Ureter (tissue), 1 donor: ENCODE results near the gene RNF44. TPM values are rescaled to one million over a fixed set of nuclear protein-coding genes. Genes with fewer than 3 reads are reported as not detected.

Experiments used
- DNase-seq: peaks from one replicate; pipeline ENCODE4 v3.0.0-alpha.2; 2020; ENCODE audit warnings: low spot score
- total RNA-seq: library from RNA; stranded (reverse); gene quantifications from one replicate; pipeline ENCODE4 v1.2.4, GENCODE V29; 2023
- donor health status: DM: yes; HTN: yes; CAD: no.

The RNF44 gene
- 71.5 TPM for total RNA-seq

DNA sequence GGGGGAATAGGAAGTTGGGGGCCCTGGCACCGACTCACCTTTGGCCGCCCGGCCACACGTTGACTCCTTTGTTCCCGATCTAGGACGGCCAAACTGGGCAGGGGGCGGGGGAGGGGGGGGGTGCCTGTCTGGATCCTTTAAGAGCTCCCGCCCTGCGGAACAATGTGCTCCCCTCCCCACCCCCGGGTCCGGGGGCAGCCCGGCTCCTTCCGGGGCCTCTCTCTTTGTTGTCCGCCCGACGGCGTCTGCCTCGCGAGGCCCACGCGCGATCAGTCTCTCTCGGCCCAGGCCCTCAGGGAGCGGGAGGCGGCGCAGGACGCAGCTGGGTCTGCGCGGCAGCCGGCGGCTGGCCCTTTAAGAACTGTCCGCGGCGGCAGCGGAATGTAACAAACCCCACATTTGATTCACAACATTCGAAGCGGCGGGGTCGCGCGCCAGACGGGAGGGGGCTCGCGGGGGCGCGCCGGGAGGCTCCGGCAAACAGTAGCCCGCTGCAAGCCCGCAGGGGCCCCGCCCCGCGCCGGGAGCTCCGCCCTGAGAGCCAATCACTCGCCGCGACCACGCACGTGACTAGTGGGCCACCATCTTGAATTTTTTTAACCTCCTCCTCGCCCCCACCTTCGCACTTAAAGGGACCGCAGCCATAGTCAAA lies at the start of gene RNF44:
TSS of gene RNF44 (minus strand) at position 501 of the 652 bp plus-strand sequence. CDS start 4,930 bp downstream, outside the sequence.
- peak; percentile 98 for DNase-seq

DNA sequence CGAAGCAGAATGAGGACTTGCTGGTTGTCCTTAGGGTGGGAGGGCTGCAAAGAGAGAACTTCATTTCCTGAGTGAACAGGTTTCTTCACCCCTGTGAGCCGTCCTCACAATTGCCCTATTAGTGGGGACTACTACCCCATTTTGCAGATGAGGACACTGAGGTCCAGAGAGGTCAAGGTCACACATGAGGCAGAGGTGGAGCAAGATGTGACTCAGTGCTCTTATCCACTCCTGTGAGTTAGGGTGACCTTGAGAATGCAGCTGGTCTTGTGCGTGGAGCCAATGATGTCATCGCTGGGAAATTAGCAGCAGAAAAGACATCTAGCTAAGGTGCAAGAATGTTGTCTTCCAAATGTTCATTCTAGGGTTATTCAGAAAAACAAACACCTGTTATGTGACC lies 45.9 kb upstream of the RNF44 start:
- no peak for DNase-seq

DNA sequence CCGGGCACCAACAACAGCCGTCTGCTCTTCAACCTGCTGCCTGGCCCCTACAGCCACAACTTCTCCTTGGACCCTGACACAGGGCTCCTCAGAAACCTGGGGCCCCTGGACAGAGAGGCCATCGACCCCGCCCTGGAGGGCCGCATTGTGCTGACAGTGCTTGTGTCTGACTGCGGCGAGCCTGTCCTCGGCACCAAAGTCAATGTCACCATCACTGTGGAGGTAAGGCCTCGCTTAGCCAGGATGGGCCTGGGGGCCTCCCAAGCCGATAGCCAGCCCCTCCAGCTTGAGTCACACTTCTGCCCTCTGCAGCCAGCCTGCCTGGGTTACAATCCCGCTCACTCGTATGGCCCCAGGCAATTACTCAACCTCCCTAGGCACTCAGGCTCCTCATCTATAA lies 44.2 kb upstream of the RNF44 start:
- DNase-seq = no peak

DNA sequence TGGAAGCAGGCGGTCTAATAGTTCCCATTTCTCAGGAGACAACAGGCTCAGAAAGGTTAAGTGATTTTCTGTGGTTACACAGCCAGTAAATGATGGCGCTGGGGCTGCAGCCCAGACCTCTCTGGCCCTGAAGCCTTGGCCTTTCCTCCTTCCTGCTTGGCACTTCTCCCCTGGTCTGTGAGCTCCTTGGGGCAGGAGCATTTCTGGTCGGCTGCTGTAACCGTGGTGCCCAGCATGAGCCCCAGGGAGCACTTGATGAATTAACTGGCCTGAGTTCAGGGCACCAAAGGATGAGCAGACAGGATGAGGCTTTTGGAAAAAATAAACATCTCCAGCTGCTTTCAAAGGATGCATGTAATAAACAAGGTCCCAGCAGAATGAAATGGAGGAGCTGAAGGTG lies 42.1 kb upstream of the RNF44 start:
- DNase-seq = no peak

DNA sequence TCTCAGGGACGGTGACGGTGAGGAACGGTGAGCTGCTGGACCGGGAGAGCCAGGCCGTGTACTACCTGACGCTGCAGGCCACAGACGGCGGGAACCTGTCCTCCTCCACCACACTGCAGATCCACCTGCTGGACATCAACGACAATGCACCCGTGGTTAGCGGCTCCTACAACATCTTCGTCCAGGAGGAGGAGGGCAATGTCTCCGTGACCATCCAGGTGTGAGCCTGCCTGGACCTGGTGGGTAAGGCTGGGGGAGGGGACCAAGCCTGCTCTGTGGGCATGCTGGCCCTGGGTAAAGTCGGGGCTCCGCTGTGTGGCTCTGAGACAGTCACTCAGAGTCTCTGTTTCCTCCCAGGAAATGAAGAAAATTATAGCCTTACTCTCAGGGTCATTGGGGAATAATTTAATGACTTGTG lies 41.2 kb upstream of the RNF44 start:
- peak; percentile 64 for DNase-seq

DNA sequence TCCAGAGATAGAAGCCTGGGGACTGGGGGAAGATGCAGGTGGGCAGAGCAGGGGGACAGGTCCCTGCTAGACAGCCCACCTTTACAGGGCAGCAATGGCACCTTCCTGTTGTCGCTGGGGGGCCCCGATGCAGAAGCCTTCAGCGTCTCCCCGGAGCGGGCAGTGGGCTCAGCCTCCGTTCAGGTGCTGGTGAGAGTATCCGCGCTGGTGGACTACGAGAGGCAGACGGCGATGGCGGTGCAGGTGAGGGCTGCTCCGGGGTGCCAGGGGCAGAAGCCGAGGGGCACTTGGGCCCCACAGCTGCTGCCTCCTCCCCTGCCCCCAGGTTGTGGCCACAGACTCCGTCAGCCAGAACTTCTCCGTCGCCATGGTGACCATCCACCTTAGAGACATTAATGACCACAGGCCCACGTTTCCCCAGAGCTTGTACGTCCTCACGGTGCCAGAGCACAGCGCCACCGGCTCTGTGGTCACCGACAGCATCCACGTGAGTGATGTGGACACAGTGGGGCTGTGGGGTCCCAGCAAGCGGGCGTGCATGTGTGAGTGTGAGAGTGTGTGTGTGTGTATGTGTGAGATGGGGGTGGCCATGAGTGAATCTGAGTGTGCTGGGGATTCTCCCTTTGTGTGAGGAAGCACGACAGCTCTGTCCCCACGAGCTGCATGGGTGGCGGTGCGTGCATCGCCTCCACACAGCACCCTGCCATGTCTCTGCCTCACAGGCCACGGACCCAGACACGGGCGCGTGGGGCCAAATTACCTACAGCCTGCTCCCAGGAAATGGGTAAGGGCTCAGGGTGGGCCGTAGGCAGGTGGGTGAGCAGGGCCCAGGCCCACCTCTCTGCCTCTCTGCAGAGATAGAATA lies 40.3 kb upstream of the RNF44 start:
- DNase-seq = no peak

DNA sequence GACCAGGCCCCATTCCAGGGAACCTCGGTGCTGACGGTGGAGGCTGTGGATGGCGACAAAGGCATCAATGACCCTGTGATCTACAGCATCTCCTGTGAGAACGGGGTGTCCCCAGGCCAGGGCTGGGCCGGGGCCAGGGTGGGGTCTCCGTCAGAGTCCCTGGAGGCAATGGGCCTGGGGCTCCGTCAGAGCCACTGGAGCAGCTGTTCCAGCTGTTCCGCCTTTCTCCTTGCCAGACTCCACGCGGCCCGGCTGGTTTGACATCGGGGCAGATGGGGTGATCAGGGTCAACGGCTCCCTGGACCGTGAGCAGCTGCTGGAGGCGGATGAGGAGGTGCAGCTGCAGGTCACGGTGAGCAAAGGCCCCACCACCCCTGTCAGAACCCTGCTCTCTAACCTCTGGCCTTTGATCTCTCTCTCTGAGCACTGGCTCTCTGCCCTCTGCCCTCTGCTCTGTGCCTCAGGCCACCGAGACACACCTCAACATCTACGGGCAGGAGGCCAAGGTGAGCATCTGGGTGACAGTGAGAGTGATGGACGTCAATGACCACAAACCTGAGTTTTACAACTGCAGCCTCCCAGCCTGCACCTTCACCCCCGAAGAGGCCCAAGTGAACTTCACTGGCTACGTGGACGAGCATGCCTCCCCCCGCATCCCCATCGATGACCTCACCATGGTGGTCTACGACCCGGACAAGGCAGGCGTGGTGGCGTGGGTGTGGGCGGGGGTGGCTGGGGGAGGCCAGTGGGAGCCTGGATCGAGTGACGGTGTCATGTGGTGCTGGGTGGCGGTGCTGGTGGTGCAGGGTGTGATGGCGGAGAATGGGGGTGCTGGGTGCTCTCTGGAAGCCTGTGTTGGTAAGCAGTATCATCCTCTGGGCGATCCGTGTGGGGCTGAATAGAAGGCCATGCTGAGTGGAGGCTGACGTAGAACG lies 38.6 kb upstream of the RNF44 start:
- no peak for DNase-seq

DNA sequence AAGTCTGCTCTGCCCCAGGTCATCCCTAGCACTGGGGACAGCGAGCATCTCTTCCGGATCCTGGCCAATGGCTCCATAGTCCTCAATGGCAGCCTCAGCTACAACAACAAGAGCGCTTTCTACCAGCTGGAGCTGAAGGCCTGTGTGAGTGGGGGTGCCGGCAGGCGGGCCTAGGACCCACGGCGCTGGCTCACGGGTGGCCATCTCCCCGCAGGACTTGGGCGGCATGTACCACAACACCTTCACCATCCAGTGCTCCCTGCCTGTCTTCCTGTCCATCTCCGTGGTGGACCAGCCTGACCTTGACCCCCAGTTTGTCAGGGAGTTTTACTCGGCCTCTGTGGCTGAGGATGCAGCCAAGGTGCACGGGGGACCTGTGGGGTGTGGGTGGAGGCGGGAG lies 37.9 kb upstream of the RNF44 start:
- DNase-seq = no peak

DNA sequence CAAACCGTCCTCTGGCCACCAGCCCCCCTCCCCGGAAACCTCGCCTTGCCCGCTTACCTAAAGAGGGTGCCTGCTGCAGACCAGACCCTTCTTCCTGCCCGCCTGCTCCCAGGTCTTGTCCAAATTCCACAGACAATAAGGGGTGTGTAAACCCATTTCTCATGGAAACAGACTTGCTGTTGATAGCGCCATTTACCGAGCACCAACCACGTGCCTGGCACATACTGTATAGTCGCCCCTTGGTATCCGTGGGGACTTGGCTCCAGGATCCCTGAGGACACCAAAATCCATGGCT lies 37.0 kb upstream of the RNF44 start:
- no peak for DNase-seq

DNA sequence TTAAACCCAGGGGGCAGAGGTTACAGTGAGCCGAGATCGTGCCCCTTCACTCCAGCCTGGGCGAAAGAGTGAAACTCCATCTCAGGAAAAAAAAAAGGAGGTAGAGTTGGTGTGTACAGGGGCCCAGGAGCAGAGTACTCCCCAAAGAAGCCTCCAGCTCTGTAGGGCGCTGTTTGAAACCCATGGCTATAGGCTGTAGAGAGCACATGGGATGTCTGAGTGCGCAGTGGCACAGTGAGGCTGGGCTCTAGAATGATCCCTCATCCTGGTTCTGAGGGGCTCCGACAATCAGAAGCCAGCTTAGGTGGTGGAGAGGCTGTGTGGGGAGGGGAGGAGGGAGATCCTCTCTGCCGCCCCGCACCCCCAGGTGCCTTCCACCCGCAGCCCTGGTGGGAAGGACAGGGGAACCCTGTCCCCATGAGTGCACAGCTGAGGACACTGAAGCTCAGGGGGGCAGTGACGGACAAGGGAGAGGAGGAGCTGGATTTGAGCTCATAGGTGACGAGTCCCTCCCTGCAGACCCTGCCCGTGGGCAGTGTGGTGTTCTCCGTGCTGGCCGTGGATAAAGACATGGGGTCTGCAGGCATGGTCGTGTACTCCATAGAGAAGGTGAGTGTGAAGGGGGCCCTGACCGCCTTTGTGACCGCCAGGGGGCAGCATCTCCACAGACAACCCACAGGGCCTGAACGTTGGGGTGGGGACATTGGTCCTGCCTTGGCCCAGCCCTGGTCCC lies 36.5 kb upstream of the RNF44 start:
- DNase-seq = peak; percentile 63

DNA sequence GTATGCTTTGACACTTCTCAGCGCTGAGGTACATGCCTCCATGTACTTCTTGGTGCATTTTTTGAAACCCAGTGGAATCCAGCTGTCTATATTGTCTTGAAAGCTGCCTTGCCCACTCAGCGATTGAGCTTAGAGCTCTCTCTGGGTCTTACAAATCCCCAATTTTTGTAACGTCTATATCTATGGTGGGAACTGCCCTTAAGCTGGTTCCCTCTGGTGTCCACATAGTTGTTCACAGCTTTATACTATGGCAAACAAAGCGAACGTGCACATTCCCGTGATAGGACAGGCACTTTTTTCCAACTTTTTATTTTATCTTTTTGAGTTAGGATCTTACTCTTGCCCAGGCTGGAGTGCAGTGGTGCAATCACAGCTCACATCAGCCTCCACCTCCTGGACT lies 32.8 kb upstream of the RNF44 start:
- no peak for DNase-seq

DNA sequence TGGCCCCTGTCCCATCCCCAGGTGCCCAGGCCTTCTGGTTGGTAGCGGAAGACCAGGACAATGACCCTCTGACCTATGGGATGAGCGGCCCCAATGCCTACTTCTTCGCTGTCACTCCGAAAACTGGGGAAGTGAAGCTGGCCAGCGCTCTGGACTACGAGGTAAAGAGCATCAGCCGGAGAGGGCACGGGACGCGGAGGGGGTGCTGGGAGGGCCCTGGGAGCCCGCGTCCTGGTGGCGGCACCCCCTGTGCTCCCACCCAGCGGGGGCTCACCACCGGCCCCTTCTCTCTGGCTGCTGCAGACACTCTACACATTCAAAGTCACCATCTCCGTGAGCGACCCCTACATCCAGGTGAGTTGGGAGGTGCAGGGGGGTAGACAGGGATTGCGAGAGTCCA lies 31.5 kb upstream of the RNF44 start:
- DNase-seq = no peak

DNA sequence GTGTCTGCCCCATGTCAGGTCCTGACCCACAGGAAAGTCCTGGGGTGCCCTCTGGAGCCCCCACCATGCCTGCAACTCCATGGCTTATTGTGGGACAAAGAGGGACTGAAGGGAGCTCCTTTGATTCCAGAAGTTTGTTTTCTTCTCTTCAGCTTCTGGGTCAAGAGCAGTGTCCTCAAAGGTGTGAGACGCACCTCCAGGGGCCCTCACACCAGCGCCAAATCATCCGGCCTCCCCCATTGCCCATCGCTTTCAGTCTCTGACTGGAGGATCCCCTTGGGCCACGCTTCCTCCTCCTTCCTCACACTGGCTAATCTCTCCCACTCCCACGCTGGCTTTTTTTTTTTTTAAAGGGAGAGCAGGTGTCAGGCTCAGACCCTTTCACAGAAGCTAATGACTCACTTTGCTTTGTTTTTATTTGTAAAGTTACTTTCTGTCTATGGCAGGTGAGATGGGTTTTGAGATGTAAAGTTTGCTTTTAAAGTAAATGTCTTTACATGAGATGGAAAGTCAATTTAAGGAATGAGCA lies 28.6 kb upstream of the RNF44 start:
- no peak for DNase-seq

DNA sequence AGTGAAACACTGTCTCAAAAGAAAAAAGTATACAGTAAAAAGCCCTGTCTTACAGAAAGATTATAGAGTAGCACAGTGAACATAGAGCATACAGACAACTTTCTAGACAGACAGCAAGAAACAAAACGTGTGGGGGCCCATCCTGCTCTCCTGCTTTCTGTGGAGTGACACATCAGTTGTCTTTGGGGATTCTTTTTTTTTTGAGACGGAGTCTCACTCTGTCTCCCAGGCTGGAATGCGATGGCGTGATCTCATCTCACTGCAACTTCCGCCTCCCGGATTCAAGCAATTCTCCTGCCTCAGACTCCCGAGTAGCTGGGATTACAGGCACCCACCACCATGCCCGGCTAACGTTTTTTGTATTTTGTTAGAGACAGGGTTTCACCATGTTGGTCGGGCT lies 26.8 kb upstream of the RNF44 start:
- DNase-seq = no peak

DNA sequence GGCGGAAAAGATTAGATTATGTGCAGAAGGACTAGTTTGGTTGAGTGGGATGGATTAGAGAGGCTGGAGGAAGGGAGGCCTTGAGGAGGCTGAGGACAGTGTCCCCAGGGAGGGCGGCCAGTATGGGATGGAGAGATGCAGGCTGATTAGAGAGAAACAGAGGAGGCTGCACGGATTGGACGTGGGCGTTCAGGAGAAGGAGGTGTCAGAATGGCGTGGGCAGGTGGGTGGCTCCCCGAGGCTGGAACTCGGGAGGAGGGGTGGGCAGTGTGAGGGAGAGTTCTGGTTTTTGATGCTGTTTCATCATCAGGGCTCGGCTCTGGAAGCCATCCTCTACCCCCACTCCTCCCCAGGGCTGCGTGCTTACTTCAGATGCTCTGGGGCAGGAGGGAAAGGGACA lies 25.0 kb upstream of the RNF44 start:
- no peak for DNase-seq

DNA sequence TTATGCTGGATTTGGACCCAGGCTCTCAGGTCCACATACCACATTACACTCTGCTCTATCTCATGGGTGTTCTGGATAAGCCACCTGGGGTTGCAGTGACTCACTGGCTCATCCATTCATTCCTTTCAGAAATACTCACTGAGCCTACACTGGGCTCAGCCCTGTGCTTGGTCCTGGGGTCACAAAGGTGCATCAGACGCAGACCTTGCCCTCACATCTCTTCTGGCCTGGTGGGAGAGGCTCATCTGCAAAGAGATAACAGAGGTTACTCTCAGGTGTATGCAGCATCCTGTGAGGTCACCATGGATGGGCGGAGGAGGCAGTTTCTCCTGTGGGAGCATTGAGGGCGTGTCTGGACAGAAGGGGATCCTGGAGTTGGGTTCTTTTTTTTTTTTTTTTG lies 24.1 kb upstream of the RNF44 start:
- DNase-seq = no peak

DNA sequence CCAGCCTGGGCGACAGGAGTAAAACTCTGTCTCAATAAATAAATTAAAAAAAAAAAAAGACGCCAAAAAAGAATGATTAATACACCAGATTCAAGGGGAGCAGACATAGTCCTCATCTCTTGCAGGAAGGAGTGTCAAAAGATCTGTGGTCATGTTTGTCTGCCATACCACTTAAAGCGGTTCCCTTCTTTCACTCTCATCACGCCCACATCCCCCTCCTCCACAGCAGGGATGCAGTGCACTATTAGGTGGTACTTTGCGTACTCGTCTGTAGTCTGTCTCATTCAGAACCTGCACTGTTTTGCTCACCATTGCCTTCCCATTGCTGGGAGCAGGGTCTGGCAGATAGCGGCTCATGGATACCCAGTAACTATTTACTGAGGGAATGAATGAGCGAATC lies 23.2 kb upstream of the RNF44 start:
- no peak for DNase-seq

DNA sequence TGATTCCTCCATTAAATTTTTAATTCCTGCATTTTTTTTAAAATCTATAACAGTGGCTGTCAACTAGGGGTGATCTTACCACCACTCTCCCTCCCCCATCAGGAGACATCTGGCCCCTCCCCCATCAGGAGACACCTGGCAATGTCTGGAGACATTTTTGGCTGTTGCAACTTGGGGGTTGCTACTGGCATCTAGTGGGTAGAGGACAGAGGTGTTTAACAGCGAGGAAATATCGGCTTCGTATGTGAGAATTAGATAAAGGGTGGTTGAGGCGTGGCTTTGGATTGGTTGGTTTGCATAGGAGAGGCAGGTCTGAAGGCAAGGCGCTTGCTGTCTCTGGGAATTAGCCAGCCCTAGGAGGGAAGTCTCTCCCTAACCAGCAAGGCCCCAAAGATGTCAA lies 22.5 kb upstream of the RNF44 start:
- DNase-seq = no peak

DNA sequence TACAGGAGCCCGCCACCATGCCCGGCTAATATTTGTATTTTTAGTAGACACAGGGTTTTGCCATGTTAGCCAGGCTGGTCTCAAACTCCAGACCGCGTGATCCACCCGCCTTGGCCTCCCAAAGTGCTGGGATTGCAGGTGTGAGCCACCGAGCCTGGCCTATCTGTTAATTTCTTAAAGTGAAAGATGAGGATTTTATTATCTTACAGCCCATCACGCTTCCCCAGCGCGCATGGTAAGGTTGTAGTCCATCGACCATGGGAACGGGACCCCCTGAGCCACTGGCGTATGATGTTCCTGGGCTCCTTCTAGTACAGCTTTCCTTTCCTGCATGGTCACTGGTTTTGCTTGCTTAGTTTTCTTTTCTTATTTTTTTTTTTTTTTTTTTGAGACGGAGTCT lies 20.6 kb upstream of the RNF44 start:
- DNase-seq = no peak

DNA sequence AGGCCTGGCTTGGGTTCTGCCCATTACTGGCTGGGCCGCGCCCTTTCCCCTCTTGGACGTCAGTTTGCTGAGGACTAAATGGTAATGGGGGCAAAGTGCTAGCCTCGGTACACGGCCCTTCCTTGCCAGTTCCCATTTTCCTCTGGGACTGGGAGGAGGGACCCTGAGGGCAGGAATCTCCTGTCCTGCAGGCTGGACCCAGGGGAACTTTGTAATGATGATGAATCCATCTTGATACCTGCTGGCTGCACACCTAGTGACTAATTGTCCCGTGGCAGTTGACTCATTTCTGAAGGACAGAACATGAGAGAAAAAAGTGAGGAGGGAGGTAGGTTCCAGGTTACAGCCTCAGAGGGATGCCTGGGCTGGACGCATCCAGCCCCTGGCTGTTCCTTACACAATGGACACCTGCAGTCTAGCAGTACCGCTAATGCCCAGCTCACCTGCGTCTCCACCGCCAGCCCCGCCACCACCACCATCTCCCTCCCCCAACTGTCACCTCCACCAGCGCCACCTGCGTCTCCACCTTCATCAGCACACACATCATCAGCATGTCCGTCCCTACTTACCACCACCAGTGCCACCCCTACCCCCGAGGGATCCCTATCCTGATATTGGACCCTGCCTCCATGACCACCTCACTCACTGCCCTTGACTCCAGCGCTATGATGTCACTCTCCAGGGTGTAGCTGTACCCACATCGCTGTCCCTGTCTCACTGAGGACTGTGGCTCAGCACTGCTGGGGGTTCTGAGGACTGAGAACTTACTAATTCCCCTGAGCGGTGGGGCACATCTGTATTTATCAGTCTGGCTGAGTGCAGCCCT lies 16.3 kb upstream of the RNF44 start:
- no peak for DNase-seq
